GM21423 (cell line): ENCODE results near the gene ANKRD33B.
"Not testable (repeated sequence)": the region's sequence is repeated elsewhere in the genome, so short reads cannot be mapped to it uniquely, and the experiment has no call there.

Source experiments
- ATAC-seq: cut with Tn5 transposase; IDR thresholded peaks from one replicate; pipeline ENCODE4 v1.9.1; 2021; ENCODE audit warnings: mild to moderate bottlenecking, moderate library complexity; ENCODE audit not compliant: unreplicated experiment

The ANKRD33B gene

DNA sequence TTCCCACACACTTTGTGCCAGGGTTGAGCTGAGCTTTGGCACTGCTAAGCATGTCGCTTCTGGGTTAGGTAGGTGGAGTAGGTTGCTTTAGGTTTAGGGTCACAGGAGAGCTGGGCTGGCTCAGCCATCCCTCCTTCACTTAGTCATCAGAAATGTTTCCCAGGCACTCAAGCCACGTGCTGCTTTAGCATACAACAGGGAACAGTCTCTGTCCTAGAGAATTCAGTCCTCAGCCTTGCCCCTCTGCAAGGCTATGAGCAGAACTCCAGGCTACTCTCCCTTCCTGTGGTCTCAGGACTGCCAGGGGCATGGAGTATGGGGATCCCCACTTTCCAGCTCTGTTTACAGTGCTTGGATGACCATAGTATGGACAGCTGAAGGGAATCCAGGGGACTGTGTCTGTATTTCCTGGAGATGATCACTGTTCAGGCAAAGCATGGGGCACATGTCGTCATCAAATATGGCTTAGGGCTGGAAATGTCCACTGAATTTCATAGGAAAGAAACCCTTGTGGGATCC, 7.5 kb upstream of the ANKRD33B start:
- no peak for ATAC-seq

- no peak for ATAC-seq
Observed at GRCh38 chr5:10556893-10557746, 6.8 kb upstream of the ANKRD33B start.

GRCh38 chr5:10559151-10559550, 4.7 kb upstream of the ANKRD33B start:
- no peak for ATAC-seq

- ATAC-seq = no peak
Observed at GRCh38 chr5:10559871-10560270, 4.0 kb upstream of the ANKRD33B start.

- ATAC-seq = peak; percentile 27
Observed at GRCh38 chr5:10562201-10563109, 1.4 kb upstream of the ANKRD33B start.

DNA sequence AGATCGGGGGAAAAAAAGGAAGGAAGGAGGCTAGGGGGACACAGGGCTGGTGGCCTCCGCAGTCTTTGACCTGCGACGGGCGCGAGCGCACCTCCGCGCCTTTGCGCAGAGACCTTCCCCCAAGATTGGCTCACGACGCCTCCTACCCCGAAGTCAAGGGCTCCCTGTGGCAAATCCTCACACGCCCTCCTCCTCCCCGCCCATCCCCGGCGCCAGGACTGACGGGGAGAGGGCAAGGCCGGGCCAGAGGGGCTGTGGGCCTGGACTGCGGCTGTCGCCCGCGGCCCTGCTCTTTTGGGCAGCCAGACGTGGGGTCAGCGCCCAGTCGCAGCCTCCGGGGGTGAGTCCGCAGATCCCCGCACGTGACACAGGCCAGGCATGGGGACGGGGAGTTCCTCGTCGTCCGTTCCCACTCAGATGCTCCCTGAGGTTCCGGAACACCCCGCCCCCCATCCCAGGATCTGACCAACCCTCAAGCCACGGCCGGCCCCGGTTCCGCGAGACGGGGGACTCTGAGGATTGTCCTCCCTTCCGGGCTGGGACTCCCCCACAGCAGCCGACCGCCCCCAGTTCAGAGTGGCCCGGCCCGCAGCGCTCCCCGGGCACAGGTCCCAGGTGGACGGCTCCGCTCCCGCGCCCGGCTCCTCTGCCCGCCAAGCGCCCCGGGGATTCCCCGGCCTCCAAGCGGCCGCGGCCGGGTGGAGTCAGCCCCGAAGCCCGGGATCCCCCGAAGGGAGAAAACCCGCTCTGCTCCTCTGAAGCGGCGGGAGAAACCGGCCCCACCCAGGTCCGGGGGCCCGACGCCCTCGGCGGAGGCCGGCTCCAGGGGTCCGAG, 543 bp upstream of the ANKRD33B start:
- peak; percentile 24 for ATAC-seq

DNA sequence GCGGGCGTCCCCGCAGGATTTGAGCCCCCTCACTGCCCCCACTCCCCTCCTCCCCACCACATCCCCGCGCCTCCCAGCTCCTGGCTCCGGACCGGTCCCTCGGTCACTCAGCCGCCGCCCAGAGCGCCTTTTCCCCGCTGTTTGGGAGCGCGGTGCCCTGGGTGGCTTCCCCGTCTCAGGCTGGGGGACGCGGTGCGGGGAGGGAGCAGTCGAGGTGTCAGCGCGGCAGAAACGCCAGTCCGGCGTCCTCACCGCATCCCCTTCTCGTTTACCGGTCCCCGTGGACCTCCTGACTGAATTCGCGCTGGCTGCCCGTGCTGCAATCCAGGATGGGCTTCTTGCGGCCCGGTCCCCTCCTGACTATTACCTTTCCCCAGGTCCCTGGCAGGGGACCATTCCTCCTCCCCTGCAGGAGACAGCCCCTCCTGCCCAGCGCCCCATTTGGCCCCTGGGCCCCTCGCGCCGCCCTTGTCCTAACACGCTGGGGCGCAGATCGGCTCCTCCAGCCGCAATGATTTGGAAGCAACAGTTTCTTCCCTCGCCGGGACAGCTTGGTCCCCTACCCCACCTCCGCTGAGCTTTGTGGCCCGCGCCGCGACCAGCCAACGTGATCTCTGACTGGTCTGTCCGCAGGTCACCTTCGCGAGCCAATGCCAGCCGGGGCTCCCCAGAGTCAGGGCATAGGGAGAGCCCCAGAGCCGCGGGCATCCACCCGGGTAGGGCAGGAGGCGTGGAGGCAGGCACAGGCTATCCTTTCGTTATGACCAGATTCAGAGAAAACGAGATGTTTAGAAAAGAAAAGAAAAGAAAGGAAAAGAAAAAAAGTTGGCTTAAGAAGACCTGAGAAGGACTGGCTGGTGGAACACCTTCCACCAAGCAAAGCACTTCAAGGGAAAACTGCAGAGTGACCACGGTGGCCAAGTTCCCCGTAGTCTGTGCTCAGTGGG, 1.2 kb downstream of the ANKRD33B start:
- no peak for ATAC-seq

DNA sequence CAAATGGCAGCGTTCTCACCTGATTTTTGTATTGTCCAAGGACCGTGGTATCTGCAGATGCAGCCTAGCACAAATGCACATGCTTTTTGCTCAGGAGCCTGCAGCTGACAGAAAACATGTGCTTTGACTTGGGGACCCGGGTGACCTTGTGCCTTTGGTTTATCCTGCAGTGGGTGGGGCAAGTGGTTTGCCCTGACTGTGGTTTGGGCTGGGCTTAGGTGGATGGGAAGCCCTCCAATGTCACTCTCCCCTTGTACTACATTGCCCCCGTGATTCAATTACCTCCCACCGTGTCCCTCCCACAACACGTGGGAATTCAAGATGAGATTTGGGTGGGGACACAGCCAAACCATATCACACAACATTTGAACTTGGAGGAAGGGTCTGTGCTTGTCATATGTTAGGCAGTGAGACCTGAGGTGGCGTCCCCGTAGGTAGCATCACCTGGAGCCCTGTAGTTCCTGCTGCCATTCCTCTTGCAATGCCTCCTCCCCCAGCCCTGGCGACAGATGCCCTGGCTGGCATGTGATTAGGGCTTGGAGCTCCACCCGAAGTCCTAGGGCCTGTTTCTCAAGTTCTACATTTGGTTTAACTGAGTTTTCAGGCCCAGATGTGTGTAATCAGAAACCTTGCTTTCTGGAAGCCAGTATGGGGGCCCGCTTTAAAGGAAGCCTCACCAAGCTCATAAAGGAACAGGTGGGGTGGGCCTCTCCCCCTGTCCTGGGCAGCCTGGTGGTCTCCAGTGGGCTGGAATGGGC, 2.1 kb downstream of the ANKRD33B start:
- ATAC-seq = no peak

DNA sequence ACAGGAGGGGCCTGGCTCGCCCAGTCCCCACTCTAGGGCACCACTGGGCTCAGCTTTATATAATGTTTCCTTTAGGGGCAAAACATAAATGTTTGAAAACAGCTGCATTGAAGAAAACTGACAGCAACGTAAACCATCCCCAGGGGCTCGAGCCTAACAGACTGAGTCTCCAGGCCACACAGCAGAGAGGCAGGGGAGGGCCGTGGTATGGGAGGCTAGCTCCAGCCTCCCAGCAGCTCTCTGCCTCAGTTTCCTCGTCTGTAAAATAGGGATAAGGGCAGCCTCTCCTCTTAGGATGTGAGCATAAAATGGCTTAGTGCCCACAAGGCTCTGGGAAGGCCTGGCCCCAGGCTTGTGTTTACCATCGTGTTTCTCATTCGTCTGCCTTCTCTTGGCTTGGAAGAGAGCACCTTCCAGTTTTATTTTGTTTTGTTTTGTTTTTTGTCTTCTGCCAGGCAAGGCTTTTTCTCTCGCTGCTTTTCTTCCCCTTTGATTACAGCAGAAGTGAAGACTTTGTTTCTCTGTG, 2.7 kb downstream of the ANKRD33B start:
- ATAC-seq = no peak

GRCh38 chr5:10567121-10567591, 3.3 kb downstream of the ANKRD33B start:
- ATAC-seq = no peak

- no peak for ATAC-seq
Observed at GRCh38 chr5:10567781-10568321, 4.0 kb downstream of the ANKRD33B start.

DNA sequence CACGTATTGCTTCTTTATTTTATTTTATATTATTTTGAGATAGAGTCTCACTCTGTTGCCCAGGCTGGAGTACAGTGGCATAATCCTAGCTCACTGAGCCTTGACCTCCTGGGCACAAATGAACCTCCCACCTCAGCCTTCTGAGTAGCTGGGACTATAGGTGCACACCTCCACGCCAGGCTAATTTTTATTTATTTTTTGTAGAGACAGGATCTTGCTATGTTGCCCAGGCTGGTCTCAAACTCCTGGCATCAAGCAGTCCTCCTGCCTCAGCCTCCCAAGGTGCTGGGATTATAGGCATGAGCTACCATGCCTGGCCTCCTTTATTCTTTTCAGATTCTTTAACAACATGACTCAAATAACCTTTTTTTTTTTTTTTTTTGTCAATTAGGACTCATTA, 6.7 kb downstream of the ANKRD33B start:
- ATAC-seq = not testable (repeated sequence)

- ATAC-seq = no peak
Observed at GRCh38 chr5:10572451-10572850, 8.6 kb downstream of the ANKRD33B start.

DNA sequence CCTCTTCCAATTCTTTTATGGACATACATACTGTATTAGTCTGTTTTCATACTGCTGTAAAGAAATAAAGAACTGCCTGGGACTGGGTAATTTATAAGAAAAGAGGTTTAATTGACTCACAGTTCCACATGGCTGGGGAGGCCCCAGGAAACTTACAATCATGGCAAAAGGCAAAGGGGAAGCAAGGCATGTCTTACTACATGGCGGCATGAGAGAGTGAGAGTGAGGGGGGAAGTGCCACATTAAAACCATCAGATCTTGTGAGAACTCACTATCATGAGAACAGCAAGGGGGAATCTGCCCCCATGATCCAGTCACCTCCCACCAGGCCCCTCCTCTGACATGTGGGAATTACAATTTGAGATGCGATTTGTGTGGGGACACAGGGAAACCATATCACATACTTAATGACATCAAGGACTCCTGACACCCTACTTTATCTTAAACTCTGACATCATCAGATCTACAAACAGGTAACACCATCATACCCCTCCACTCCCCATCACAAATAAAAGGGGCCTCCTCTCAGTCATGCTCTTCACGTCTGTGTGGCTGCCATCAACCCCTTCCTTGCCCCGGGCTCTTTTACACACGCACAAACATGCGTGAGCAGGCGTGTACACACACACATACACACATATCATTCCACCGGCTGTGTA, 9.7 kb downstream of the ANKRD33B start:
- no peak for ATAC-seq

DNA sequence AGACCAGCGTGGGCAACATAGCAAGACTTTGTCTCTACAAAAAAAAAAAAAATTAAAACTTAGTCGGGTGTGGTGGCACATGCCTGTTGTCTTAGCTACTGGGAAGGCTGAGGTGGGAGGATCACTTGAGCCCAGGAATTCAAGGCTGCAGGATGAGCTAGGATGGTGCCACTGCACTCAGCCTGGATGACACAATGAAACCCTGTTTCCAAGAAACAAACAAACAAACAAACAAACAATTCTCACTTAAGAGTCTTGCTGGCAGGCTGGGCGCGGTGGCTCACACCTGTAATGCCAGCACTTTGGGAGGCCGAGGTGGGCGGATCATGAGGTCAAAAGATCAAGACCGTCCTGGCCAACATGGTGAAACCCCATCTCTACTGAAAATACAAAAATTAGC, 11.0 kb downstream of the ANKRD33B start:
- not testable (repeated sequence) for ATAC-seq

- ATAC-seq = no peak
Observed at GRCh38 chr5:10576121-10576789, 12.4 kb downstream of the ANKRD33B start.

GRCh38 chr5:10576790-10577189, 12.9 kb downstream of the ANKRD33B start:
- ATAC-seq = no peak
